OCI-LY7 (cell line): Measurements from ENCODE around the gene FSHR. TPM values are rescaled to one million over a fixed set of nuclear protein-coding genes. Genes with fewer than 3 reads are reported as not detected.

Source experiments
- BruUV-seq: library from RNA; stranded (reverse); fragments of 400-500 nt; replicated peaks from 2 replicates; lab custom pipeline; 2021; lab: Mats Ljungman, UMichigan
- CTCF ChIA-PET: fragments of 300-600 bp; sonication (Branson Sonifier 250); formaldehyde crosslinking; loops from one replicate; lab custom pipeline; 2022; ENCODE audit warnings: antibody characterized with exemption; ENCODE audit not compliant: unreplicated experiment; lab: Charles Lee
- POLR2A ChIA-PET: fragments of 300-600 bp; sonication (Branson Sonifier 250); formaldehyde crosslinking; loops from one replicate; lab custom pipeline; 2022; ENCODE audit warnings: antibody characterized with exemption; lab: Charles Lee
- DNase-seq: peaks from one replicate; pipeline ENCODE4 v3.0.0-alpha.2; 2015; ENCODE audit warnings: low spot score
- H2AFZ ChIP-seq: fragments of 200-600 bp; sonication (generic), shearing (Covaris generic); 2 replicates; pipeline ENCODE4 v1.6.1; 2014; ENCODE audit warnings: mild to moderate bottlenecking, antibody characterized with exemption, low read length, moderate library complexity
- H3K27ac ChIP-seq: fragments of 200-600 bp; sonication (generic); 2 replicates; pipeline ENCODE4 v1.5.1; 2014; ENCODE audit warnings: mixed run types, low read depth, mild to moderate bottlenecking, moderate library complexity, low read length, inconsistent platforms; ENCODE audit not compliant: poor library complexity, severe bottlenecking
- H3K36me3 ChIP-seq: fragments of 200-600 bp; sonication (generic); 2 replicates; pipeline ENCODE4 v1.6.1; 2014; ENCODE audit warnings: mild to moderate bottlenecking, antibody characterized with exemption, low read length, moderate library complexity, mixed read lengths; ENCODE audit not compliant: insufficient read depth
- H3K4me1 ChIP-seq: fragments of 200-600 bp; sonication (generic); 2 replicates; pipeline ENCODE4 v1.5.1; 2014; ENCODE audit warnings: mild to moderate bottlenecking, low read length; ENCODE audit not compliant: insufficient read depth, poor library complexity, severe bottlenecking
- H3K4me2 ChIP-seq: fragments of 200-600 bp; sonication (generic); 2 replicates; pipeline ENCODE4 v1.6.1; 2014; ENCODE audit warnings: mild to moderate bottlenecking, low read length
- H3K4me3 ChIP-seq: fragments of 200-600 bp; sonication (generic); 2 replicates; pipeline ENCODE4 v1.5.1; 2014; ENCODE audit warnings: mild to moderate bottlenecking, low read depth, low read length; ENCODE audit not compliant: poor library complexity, severe bottlenecking
- H3K79me2 ChIP-seq: fragments of 200-600 bp; sonication (generic); 2 replicates; pipeline ENCODE4 v1.6.1; 2016; ENCODE audit warnings: low read depth, mild to moderate bottlenecking, low read length, moderate library complexity, mixed read lengths; ENCODE audit not compliant: insufficient read depth
- H3K9me2 ChIP-seq: fragments of 200-600 bp; sonication (generic); 2 replicates; pipeline ENCODE4 v1.6.1; 2016; ENCODE audit warnings: mild to moderate bottlenecking, low read length, mixed read lengths; ENCODE audit not compliant: insufficient read depth
- H3K9me3 ChIP-seq: fragments of 200-600 bp; sonication (generic); 2 replicates; pipeline ENCODE4 v1.6.1; 2014; ENCODE audit warnings: mild to moderate bottlenecking, mixed run types, low read length, mixed read lengths
- H4K20me1 ChIP-seq: fragments of 200-600 bp; sonication (generic); 2 replicates; pipeline ENCODE4 v1.6.1; 2014; ENCODE audit warnings: mild to moderate bottlenecking, antibody characterized with exemption, low read length, moderate library complexity, mixed read lengths; ENCODE audit not compliant: insufficient read depth
- CTCF ChIP-seq: fragments of 200-600 bp; sonication (generic); conservative IDR thresholded peaks from 2 replicates; pipeline ENCODE4 v1.5.1; 2014; ENCODE audit warnings: mild to moderate bottlenecking, antibody characterized with exemption, low read length, moderate library complexity, mixed read lengths
- EZH2phosphoT487 ChIP-seq: fragments of 200-600 bp; sonication (generic); IDR thresholded peaks from 2 replicates; pipeline ENCODE4 v1.6.1; 2018; ENCODE audit warnings: low read depth, borderline replicate concordance, mild to moderate bottlenecking, mixed run types, antibody characterized with exemption, low read length, moderate library complexity, mixed read lengths
- intact Hi-C: fragments of 100-400 bp; cut with micrococcal nuclease; formaldehyde crosslinking; loops from one replicate; pipeline ENCODE4 v1.10.0; 2022; ENCODE audit not compliant: unreplicated experiment
- total RNA-seq, 2 experiments: library from RNA; depleted of rRNA in 1 of 2; stranded (reverse); fragments of >200 nt in 1 of 2; shearing (Covaris generic) in 1 of 2; gene quantifications; 2 replicates each; pipeline ENCODE4 v1.2.3, GENCODE V29; 2014 to 2022

Gene FSHR
- total RNA-seq, 2 experiments from 2014 or later = not detected

GRCh38 chr2:49154891-49155290, 576 bp upstream of the FSHR start:
- no peaks in the 10 kb centered on the region for H3K9me2 ChIP-seq
- H3K79me2 ChIP-seq = no peaks in the 10 kb centered on the region
- H3K4me3 ChIP-seq = no peak overlapping the region
- H3K27ac ChIP-seq = no peak overlapping the region
- no peaks in the 10 kb centered on the region for H3K36me3 ChIP-seq
- no peaks in the 10 kb centered on the region for H3K4me1 ChIP-seq
- H4K20me1 ChIP-seq = no peaks in the 10 kb centered on the region
- no peak overlapping the region for H3K4me2 ChIP-seq
- intact Hi-C loops = no loop called here
- BruUV-seq = no TSS peak
- H3K9me3 ChIP-seq = no peaks in the 10 kb centered on the region
- TF ChIP-seq CTCF (no peak), EZH2phosphoT487 (no peak)
- no peak overlapping the region for H2AFZ ChIP-seq
- CTCF ChIA-PET = no interaction called here
- no peak for DNase-seq
- POLR2A ChIA-PET = no interaction called here

GRCh38 chr2:49153252-49153651, 1.1 kb downstream of the FSHR start:
- no TSS peak for BruUV-seq

More at GRCh38 chr2:49153252-49153651, 1.1 kb downstream of the FSHR start:
- H3K4me3 ChIP-seq = no peak overlapping the region
- ChIA-PET CTCF (no interaction called here), POLR2A (no interaction called here)
- DNase-seq = no peak
- H4K20me1 ChIP-seq = no peaks in the 10 kb centered on the region
- no peak overlapping the region for H2AFZ ChIP-seq
- no peak overlapping the region for H3K27ac ChIP-seq
- intact Hi-C loops = no loop called here
- H3K79me2 ChIP-seq = no peaks in the 10 kb centered on the region
- no peaks in the 10 kb centered on the region for H3K9me2 ChIP-seq
- H3K4me1 ChIP-seq = no peaks in the 10 kb centered on the region
- H3K9me3 ChIP-seq = no peaks in the 10 kb centered on the region
- no peak for TF ChIP-seq CTCF
- TF ChIP-seq EZH2phosphoT487 = no peak
- H3K4me2 ChIP-seq = no peak overlapping the region
- H3K36me3 ChIP-seq = no peaks in the 10 kb centered on the region
